Testis (tissue), 3 donors: ENCODE data around the gene ZNF554. TPM values are rescaled to one million over a fixed set of nuclear protein-coding genes. Genes with fewer than 3 reads are reported as not detected.

Experiments
- DNase-seq: peaks from one replicate; pipeline ENCODE4 v3.0.0-alpha.2; 2019
- H3K27ac ChIP-seq, 2 donors: fragments of 200-600 bp; sonication (generic); one replicate each; pipeline ENCODE4 v1.5.1; 2019
- H3K27me3 ChIP-seq: fragments of 200-600 bp; sonication (generic); one replicate; pipeline ENCODE4 v1.5.1; 2019
- H3K36me3 ChIP-seq: fragments of 200-600 bp; sonication (generic); one replicate; pipeline ENCODE4 v1.5.1; 2017; ENCODE audit warnings: low read depth; ENCODE audit errors: missing control alignments
- H3K4me1 ChIP-seq: fragments of 200-600 bp; sonication (generic); one replicate; pipeline ENCODE4 v1.5.1; 2019
- H3K4me3 ChIP-seq, 2 donors: fragments of 200-600 bp; sonication (generic); one replicate each; pipeline ENCODE4 v1.5.1; 2017 to 2019
- H3K9me3 ChIP-seq: fragments of 200-600 bp; sonication (generic); one replicate; pipeline ENCODE4 v1.5.1; 2017
- CTCF ChIP-seq, 3 experiments: fragments of 450-650 bp in 2 of 3; fragments of 200-600 bp in 1 of 3; sonication (generic) in 1 of 3; IDR thresholded peaks; one replicate each; pipeline ENCODE4 v1.5.1; 2016 to 2019; ENCODE audit warnings: antibody characterized with exemption in 3 of 3, mild to moderate bottlenecking in 2 of 3, moderate library complexity in 1 of 3
- POLR2A ChIP-seq: fragments of 450-650 bp; IDR thresholded peaks from one replicate; pipeline ENCODE4 v1.6.1; 2017; ENCODE audit warnings: antibody characterized with exemption, mild to moderate bottlenecking, moderate library complexity
- WGBS, 2 donors: methylation state at CpG; one replicate each; pipeline ENCODE4 v1.1.5; 2018; 5-methylcytosine and 5-hydroxymethylcytosine counted together
- intact Hi-C: fragments of 100-400 bp; cut with DNase I; formaldehyde crosslinking; loops from one replicate; pipeline ENCODE4 v1.15.1; 2023; ENCODE audit warnings: low total_unique reads
- polyA plus RNA-seq: library from polyadenylated mRNA; stranded (reverse); fragments of 350-450 nt; fragmentation: Illumina TruSeq; extraction: RNeasy Lipid Tissue Mini Kit (QIAGEN cat#74804); gene quantifications from one replicate; pipeline ENCODE4 v1.2.3, GENCODE V29; 2014; ENCODE audit warnings: low read depth, low replicate concordance; ENCODE audit not compliant: insufficient read depth
- total RNA-seq, 2 donors: library from RNA; depleted of rRNA; stranded (reverse); fragments of >200 nt; gene quantifications; one replicate each; pipeline ENCODE4 v1.2.3, GENCODE V29; 2016

Gene ZNF554
- total and polyA plus RNA-seq, 3 donors from 2014 or later: 6.9 to 9.4 (median 9.3) TPM

GRCh38 chr19:2780284-2780683, 39.4 kb upstream of the ZNF554 start:
- no peak for DNase-seq
- intact Hi-C loops: no loop called here
- no peaks in the 10 kb centered on the region for H3K36me3 ChIP-seq
- TF ChIP-seq POLR2A (no peak), CTCF (IDR thresholded peaks at IDR 0.05) (no peak)
- peaks cover 26% of the 10 kb centered on the region for H3K4me1 ChIP-seq
- H3K4me3 ChIP-seq: no peak overlapping the region
- no peaks in the 10 kb centered on the region for H3K27me3 ChIP-seq
- WGBS, 2 donors: 86 to 90% methylated on average over 7 of the region's 7 CpGs
- H3K9me3 ChIP-seq: no peaks in the 10 kb centered on the region
- H3K27ac ChIP-seq: no peak overlapping the region

- Histone ChIP-seq H3K27ac (peak overlapping the region; percentile 63 to 88), H3K36me3 (no peaks in the 10 kb centered on the region), H3K27me3 (no peaks in the 10 kb centered on the region), H3K4me1 (peaks cover 31% of the 10 kb centered on the region), H3K4me3 (peak overlapping the region; percentile 96 to 100), H3K9me3 (no peaks in the 10 kb centered on the region)
- 1 to 2% methylated on average over 16 to 24 of the region's 24 CpGs for WGBS, 2 donors
- DNase-seq: no peak
- intact Hi-C loops: no loop called here
- no peak for TF ChIP-seq POLR2A
- TF ChIP-seq CTCF (IDR thresholded peaks at IDR 0.05): no peak
These were observed 37.2 kb upstream of the ZNF554 start for GRCh38 chr19:2782329-2782935.

DNA sequence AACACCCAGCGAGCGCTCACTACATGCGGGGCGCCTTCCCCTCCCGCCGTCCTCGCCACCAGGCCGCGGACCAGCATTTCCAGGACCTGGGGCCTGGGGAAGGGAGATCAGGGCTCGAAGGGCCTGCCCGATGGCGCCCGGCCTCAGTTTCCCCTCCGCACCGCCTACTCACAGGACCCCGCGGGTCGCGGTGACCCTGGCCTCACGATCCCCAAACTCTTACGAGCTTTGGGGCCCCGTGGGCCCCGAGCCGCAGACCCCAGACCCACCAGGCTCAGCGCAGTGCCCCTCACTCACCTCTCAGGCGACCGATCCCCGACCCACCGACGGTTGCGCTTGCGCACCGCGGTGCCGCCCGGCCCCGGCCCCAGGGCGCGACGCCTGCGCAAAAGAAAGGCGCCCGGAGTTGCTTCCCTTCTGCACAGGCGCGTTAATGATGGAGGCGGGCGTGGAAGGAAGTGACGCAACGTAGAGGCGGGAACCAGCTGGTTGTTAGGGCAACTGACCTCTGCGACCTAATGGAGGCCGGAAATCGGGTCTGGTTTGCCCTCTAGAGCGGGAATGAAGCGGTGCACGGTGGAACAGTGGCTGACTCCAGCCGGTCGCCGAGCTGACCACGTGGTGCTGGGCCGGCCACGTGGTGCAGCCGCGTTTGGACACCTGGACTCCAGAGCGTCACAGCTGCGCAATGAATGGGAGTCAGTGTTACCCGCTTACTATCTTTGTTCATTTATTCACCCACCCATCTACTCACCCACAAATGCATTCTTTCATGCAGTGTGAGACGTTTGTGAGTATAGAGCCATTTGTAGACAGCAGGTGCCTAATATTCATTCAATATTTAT, 36.5 kb upstream of the ZNF554 start, which contains the start of gene SGTA:
TSS of gene SGTA (minus strand) at position 338 of the 845 bp plus-strand sequence. CDS start 14,205 bp downstream, outside the sequence.
- intact Hi-C loops: no loop called here
- peak within 1 kb of the TSS; percentile 63 to 88 for H3K27ac ChIP-seq
- DNase-seq: peak; percentile 99
- TF ChIP-seq POLR2A (peak; percentile 52), CTCF (IDR thresholded peaks at IDR 0.05) (peak in 2 of 3 experiments; percentile 28 to 57)
- WGBS, 2 donors: 1% methylated on average over 22 to 67 of the region's 68 CpGs
- H3K27me3 ChIP-seq: no peaks in the 10 kb centered on the region
- H3K4me1 ChIP-seq: peaks cover 31% of the 10 kb centered on the region
- peak within 1 kb of the TSS; percentile 96 to 100 for H3K4me3 ChIP-seq
- H3K36me3 ChIP-seq: no peaks in the 10 kb centered on the region
- H3K9me3 ChIP-seq: no peaks in the 10 kb centered on the region

DNA sequence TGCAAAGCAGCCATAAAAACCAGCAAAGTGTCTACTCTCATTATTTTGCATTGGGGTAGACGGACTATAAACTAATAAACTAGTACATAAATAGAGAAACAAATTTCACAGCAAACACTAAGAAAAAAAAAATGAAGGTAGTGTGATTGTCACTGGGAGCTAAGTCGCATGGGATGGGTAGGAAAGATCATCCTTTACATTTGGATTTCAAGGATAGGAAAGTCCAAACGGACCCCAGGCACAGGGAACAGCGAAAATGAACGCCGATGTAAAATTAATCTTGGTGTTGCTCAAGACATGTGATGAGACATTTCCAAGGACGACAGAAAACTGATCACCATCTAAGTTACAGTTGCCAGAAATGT, 35.9 kb upstream of the ZNF554 start:
- Histone ChIP-seq H3K36me3 (no peaks in the 10 kb centered on the region), H3K27ac (peak overlapping the region in 1 of 2 donors; percentile 57), H3K9me3 (no peaks in the 10 kb centered on the region), H3K4me1 (peaks cover 29% of the 10 kb centered on the region), H3K27me3 (no peaks in the 10 kb centered on the region), H3K4me3 (peak overlapping the region; percentile 96 to 100)
- intact Hi-C loops: no loop called here
- TF ChIP-seq CTCF (IDR thresholded peaks at IDR 0.05) (no peak), POLR2A (no peak)
- no peak for DNase-seq
- 46 to 71% methylated on average over 7 of the region's 7 CpGs for WGBS, 2 donors
